HEK293 (cell line): ENCODE data around the gene LPIN2.

ENCODE experiments used
- CTCF ChIA-PET: fragments of 350-600 bp; formaldehyde crosslinking; extraction: SDS; loops from one replicate; lab custom pipeline; 2021; ENCODE audit warnings: antibody characterized with exemption; lab: Yijun Ruan, JAX
- POLR2A ChIA-PET: fragments of 300-600 bp; formaldehyde crosslinking; extraction: SDS; loops from one replicate; lab custom pipeline; 2020; ENCODE audit warnings: antibody characterized with exemption, inconsistent platforms; lab: Yijun Ruan, JAX
- H3K27ac ChIP-seq: fragments of 200-500 bp; sonication (Bioruptor generic); 2 replicates; pipeline ENCODE4 v1.5.1; 2014; ENCODE audit warnings: low read depth, low read length, control low read depth, inconsistent platforms; ENCODE audit errors: extremely low read depth
- H3K36me3 ChIP-seq, 2 experiments: fragments of 200-500 bp in 1 of 2; sonication (Bioruptor generic) in 1 of 2; 1 replicate in 1 of 2; 2 replicates in 1 of 2; pipeline ENCODE4 v1.5.1; 2014 to 2017; ENCODE audit warnings: inconsistent platforms in 2 of 2, low read length in 2 of 2; ENCODE audit not compliant: control insufficient read depth in 2 of 2, insufficient read depth in 1 of 2
- H3K4me1 ChIP-seq: fragments of 200-500 bp; sonication (Bioruptor generic); 2 replicates; pipeline ENCODE4 v1.5.1; 2014; ENCODE audit warnings: mild to moderate bottlenecking, low read length, inconsistent platforms; ENCODE audit not compliant: control insufficient read depth, insufficient read depth
- H3K4me3 ChIP-seq: 2 replicates; pipeline ENCODE4 v1.5.1; 2011; ENCODE audit warnings: low read depth, mild to moderate bottlenecking, control low read depth, low read length, moderate library complexity
- H3K9me3 ChIP-seq: fragments of 200-500 bp; sonication (Bioruptor generic); 2 replicates; pipeline ENCODE4 v1.5.1; 2014; ENCODE audit warnings: low read depth, low read length, inconsistent platforms; ENCODE audit not compliant: control insufficient read depth, insufficient read depth
- GLIS2 ChIP-seq: fragments of 450-650 bp; formaldehyde crosslinking; IDR thresholded peaks from 2 replicates; pipeline ENCODE4 v1.5.1; 2016; ENCODE audit warnings: missing biosample characterization, missing genetic modification characterization
- HOXD13 ChIP-seq: sonication (generic); formaldehyde crosslinking; IDR thresholded peaks from 2 replicates; pipeline ENCODE4 v1.8.0; 2022; ENCODE audit warnings: missing genetic modification reagents, borderline replicate concordance
- KLF1 ChIP-seq: fragments of 450-650 bp; formaldehyde crosslinking; IDR thresholded peaks from 2 replicates; pipeline ENCODE4 v1.5.1; 2016; ENCODE audit warnings: missing biosample characterization, missing genetic modification characterization
- KLF9 ChIP-seq: fragments of 450-650 bp; formaldehyde crosslinking; IDR thresholded peaks from 2 replicates; pipeline ENCODE4 v1.5.1; 2016; ENCODE audit warnings: missing biosample characterization, missing genetic modification characterization, low read depth
- PBX3 ChIP-seq: sonication (generic); formaldehyde crosslinking; IDR thresholded peaks from 2 replicates; pipeline ENCODE4 v1.8.1; 2022; ENCODE audit warnings: mild to moderate bottlenecking, moderate library complexity, missing genetic modification reagents
- PRDM1 ChIP-seq: fragments of 450-650 bp; formaldehyde crosslinking; IDR thresholded peaks from 2 replicates; pipeline ENCODE4; 2016; ENCODE audit warnings: missing biosample characterization, missing genetic modification characterization
- PRDM6 ChIP-seq: fragments of 450-650 bp; formaldehyde crosslinking; IDR thresholded peaks from 2 replicates; pipeline ENCODE4 v1.5.1; 2017; ENCODE audit warnings: missing biosample characterization, missing genetic modification characterization
- REST ChIP-seq: fragments of 450-650 bp; formaldehyde crosslinking; IDR thresholded peaks from 2 replicates; pipeline ENCODE4 v1.5.1; 2016; ENCODE audit warnings: missing biosample characterization, missing genetic modification characterization
- SALL2 ChIP-seq: fragments of 450-650 bp; formaldehyde crosslinking; IDR thresholded peaks from 2 replicates; pipeline ENCODE4 v1.5.0; 2017; ENCODE audit warnings: missing biosample characterization, mild to moderate bottlenecking, missing genetic modification characterization, borderline replicate concordance
- SETDB1 ChIP-seq: IDR thresholded peaks from one replicate; pipeline ENCODE4 v1.6.1; 2017; ENCODE audit warnings: mild to moderate bottlenecking, low read length, moderate library complexity, mixed read lengths; ENCODE audit not compliant: insufficient read length
- SP3 ChIP-seq: fragments of 450-650 bp; formaldehyde crosslinking; IDR thresholded peaks from 2 replicates; pipeline ENCODE4 v1.5.1; 2016; ENCODE audit warnings: missing biosample characterization, missing genetic modification characterization
- YY1 ChIP-seq: fragments of 450-650 bp; formaldehyde crosslinking; IDR thresholded peaks from 2 replicates; pipeline ENCODE4 v1.5.1; 2018; ENCODE audit warnings: missing biosample characterization, missing genetic modification characterization
- YY2 ChIP-seq: fragments of 450-650 bp; formaldehyde crosslinking; IDR thresholded peaks from 2 replicates; pipeline ENCODE4 v1.5.1; 2016; ENCODE audit warnings: missing biosample characterization, missing genetic modification characterization
- ZBTB7A ChIP-seq: fragments of 450-650 bp; formaldehyde crosslinking; IDR thresholded peaks from 2 replicates; pipeline ENCODE4 v1.5.1; 2016; ENCODE audit warnings: low read depth, missing biosample characterization, missing genetic modification characterization
- ZFP3 ChIP-seq: fragments of 450-650 bp; formaldehyde crosslinking; IDR thresholded peaks from 2 replicates; pipeline ENCODE4 v1.5.1; 2016; ENCODE audit warnings: low read depth, missing biosample characterization, missing genetic modification characterization
- ZFP37 ChIP-seq: fragments of 450-650 bp; formaldehyde crosslinking; IDR thresholded peaks from 2 replicates; pipeline ENCODE4 v1.5.1; 2016; ENCODE audit warnings: missing biosample characterization, missing genetic modification characterization
- ZNF10 ChIP-seq: fragments of 450-650 bp; formaldehyde crosslinking; IDR thresholded peaks from 2 replicates; pipeline ENCODE4 v1.5.1; 2017; ENCODE audit warnings: missing biosample characterization, missing genetic modification characterization
- ZNF184 ChIP-seq: fragments of 450-650 bp; IDR thresholded peaks from 2 replicates; pipeline ENCODE4 v1.5.1; 2018; ENCODE audit warnings: missing biosample characterization, mild to moderate bottlenecking, missing genetic modification characterization
- ZNF2 ChIP-seq: fragments of 450-650 bp; formaldehyde crosslinking; IDR thresholded peaks from 2 replicates; pipeline ENCODE4 v1.5.1; 2016; ENCODE audit warnings: missing biosample characterization, missing genetic modification characterization
- ZNF221 ChIP-seq: fragments of 450-650 bp; formaldehyde crosslinking; IDR thresholded peaks from 2 replicates; pipeline ENCODE4 v1.5.1; 2017; ENCODE audit warnings: missing biosample characterization, missing genetic modification characterization, borderline replicate concordance
- ZNF266 ChIP-seq: fragments of 450-650 bp; formaldehyde crosslinking; IDR thresholded peaks from 2 replicates; pipeline ENCODE4 v1.5.1; 2016; ENCODE audit warnings: missing biosample characterization, missing genetic modification characterization, low read depth
- ZNF302 ChIP-seq: fragments of 450-650 bp; formaldehyde crosslinking; IDR thresholded peaks from 2 replicates; pipeline ENCODE4 v1.5.1; 2016; ENCODE audit warnings: missing biosample characterization, missing genetic modification characterization, low read depth
- ZNF37A ChIP-seq: fragments of 450-650 bp; IDR thresholded peaks from 2 replicates; pipeline ENCODE4 v1.5.1; 2018; ENCODE audit warnings: missing biosample characterization, missing genetic modification characterization
- ZNF433 ChIP-seq: fragments of 450-650 bp; formaldehyde crosslinking; IDR thresholded peaks from 2 replicates; pipeline ENCODE4 v1.5.1; 2016; ENCODE audit warnings: missing biosample characterization, missing genetic modification characterization, low read depth
- ZNF488 ChIP-seq: fragments of 450-650 bp; formaldehyde crosslinking; IDR thresholded peaks from 2 replicates; pipeline ENCODE4 v1.5.1; 2016; ENCODE audit warnings: missing biosample characterization, missing genetic modification characterization
- ZNF501 ChIP-seq: fragments of 450-650 bp; formaldehyde crosslinking; IDR thresholded peaks from 2 replicates; pipeline ENCODE4 v1.5.1; 2016; ENCODE audit warnings: missing biosample characterization, missing genetic modification characterization
- ZNF558 ChIP-seq: fragments of 450-650 bp; formaldehyde crosslinking; IDR thresholded peaks from 2 replicates; pipeline ENCODE4 v1.5.1; 2016; ENCODE audit warnings: missing biosample characterization, missing genetic modification characterization
- ZNF585B ChIP-seq: fragments of 450-650 bp; formaldehyde crosslinking; IDR thresholded peaks from 2 replicates; pipeline ENCODE4 v1.5.1; 2016; ENCODE audit warnings: missing biosample characterization, missing genetic modification characterization
- ZNF624 ChIP-seq: fragments of 450-650 bp; formaldehyde crosslinking; IDR thresholded peaks from 2 replicates; pipeline ENCODE4 v1.5.1; 2017; ENCODE audit warnings: missing biosample characterization, missing genetic modification characterization
- ZNF654 ChIP-seq: fragments of 450-650 bp; formaldehyde crosslinking; IDR thresholded peaks from 2 replicates; pipeline ENCODE4 v1.5.1; 2016; ENCODE audit warnings: low read depth, missing biosample characterization, missing genetic modification characterization
- ZNF768 ChIP-seq: fragments of 450-650 bp; formaldehyde crosslinking; IDR thresholded peaks from 2 replicates; pipeline ENCODE4 v1.5.1; 2018; ENCODE audit warnings: missing biosample characterization, mild to moderate bottlenecking, missing genetic modification characterization
- ZNF777 ChIP-seq: fragments of 450-650 bp; formaldehyde crosslinking; IDR thresholded peaks from 2 replicates; pipeline ENCODE4 v1.5.1; 2017; ENCODE audit warnings: missing biosample characterization, missing genetic modification characterization, borderline replicate concordance
- ZNF843 ChIP-seq: fragments of 450-650 bp; formaldehyde crosslinking; IDR thresholded peaks from 2 replicates; pipeline ENCODE4 v1.5.1; 2016; ENCODE audit warnings: missing biosample characterization, missing genetic modification characterization

The LPIN2 gene

GRCh38 chr18:3057526-3057925 is 44.6 kb upstream of the LPIN2 start:
- no peak overlapping the region for H3K4me3 ChIP-seq
- H3K36me3 ChIP-seq, result no peaks in the 10 kb centered on the region
- no peaks in the 10 kb centered on the region for H3K9me3 ChIP-seq
- H3K4me1 ChIP-seq, result no peaks in the 10 kb centered on the region
- TF ChIP-seq PBX3 (CRISPR knock-in tag), result no peak
- TF ChIP-seq ZNF488 (tag by site-specific recombination), result no peak
- no peak for TF ChIP-seq ZNF501 (tag by site-specific recombination)
- TF ChIP-seq GLIS2 (tag by site-specific recombination), result no peak
- TF ChIP-seq ZNF558 (tag by site-specific recombination), result no peak
- no peak for TF ChIP-seq REST (tag by site-specific recombination)
- TF ChIP-seq ZNF10 (tag by site-specific recombination), result no peak
- no peak for TF ChIP-seq ZNF266 (tag by site-specific recombination)
- TF ChIP-seq ZNF433 (tag by site-specific recombination), result no peak
- no peak for TF ChIP-seq SETDB1
- TF ChIP-seq ZNF221 (tag by site-specific recombination), result no peak
- TF ChIP-seq SP3 (tag by site-specific recombination), result no peak
- TF ChIP-seq KLF1 (tag by site-specific recombination), result no peak
- TF ChIP-seq ZNF2 (tag by site-specific recombination), result no peak
- no peak for TF ChIP-seq ZNF768 (tag by site-specific recombination)
- no peak for TF ChIP-seq ZNF37A (tag by site-specific recombination)
- no peak for TF ChIP-seq PRDM1
- no peak for TF ChIP-seq ZBTB7A (tag by site-specific recombination)
- no peak for TF ChIP-seq ZNF777 (tag by site-specific recombination)
- no peak for TF ChIP-seq ZNF184
- CTCF ChIA-PET, result no interaction called here
- H3K27ac ChIP-seq, result no peak overlapping the region
- POLR2A ChIA-PET, result no interaction called here

- Histone ChIP-seq H3K27ac (no peak overlapping the region), H3K36me3 (no peaks in the 10 kb centered on the region), H3K4me3 (no peak overlapping the region), H3K4me1 (no peaks in the 10 kb centered on the region; the same call in 1 of the 2 replicates), H3K9me3 (no peaks in the 10 kb centered on the region)
- ChIA-PET POLR2A (interaction anchor here (0.7 kb wide), 1 partner anchor 11 kb away, joined by 3 read pairs; no protein-coding TSS in a partner anchor), CTCF (interaction anchor here (0.9 to 1.5 kb wide), 5 partner anchors 9 to 95 kb away, joined by 3 to 9 read pairs (median 5); no protein-coding TSS in a partner anchor)
- TF ChIP-seq YY2 (tag by site-specific recombination) (no peak), PRDM6 (tag by site-specific recombination) (no peak), KLF9 (tag by site-specific recombination) (no peak), ZFP37 (no peak), ZNF843 (no peak), SALL2 (tag by site-specific recombination) (no peak), ZNF624 (tag by site-specific recombination) (no peak), ZNF585B (tag by site-specific recombination) (no peak), ZNF654 (tag by site-specific recombination) (no peak), ZFP3 (tag by site-specific recombination) (no peak), YY1 (tag by site-specific recombination) (no peak), HOXD13 (CRISPR knock-in tag) (no peak), ZNF302 (no peak)
Observed at GRCh38 chr18:3056311-3056710, 43.4 kb upstream of the LPIN2 start.
